ENCODE measurements around the gene KRTAP8-1. TPM values are rescaled to one million over a fixed set of nuclear protein-coding genes. Genes with fewer than 3 reads are reported as not detected.

The KRTAP8-1 gene
- total RNA-seq, 4 donors from 2014 or later: not detected

DNA sequence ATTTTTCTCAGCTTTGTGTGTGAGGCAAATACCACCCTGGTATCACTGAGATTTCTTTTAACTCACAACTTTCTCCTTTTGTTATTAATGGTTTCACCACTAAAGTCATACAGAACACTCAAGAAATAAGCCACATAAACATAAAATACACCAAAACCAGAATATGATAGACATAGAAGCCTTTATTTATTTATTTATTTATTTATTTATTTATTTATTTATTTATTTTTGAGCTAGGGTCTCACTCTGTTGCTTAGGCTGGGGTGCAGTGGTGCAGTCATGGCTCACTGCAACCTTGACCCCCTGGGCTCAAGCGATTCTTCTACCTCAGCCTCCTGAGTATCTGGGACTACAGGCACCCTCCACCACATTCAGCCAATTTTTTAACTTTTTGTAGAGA, 12.5 kb downstream of the KRTAP8-1 start:
- Histone ChIP-seq H3K27me3 (no peaks in the 10 kb centered on the region), H3K4me3 (no peak overlapping the region), H3K27ac (no peak overlapping the region), H3K4me1 (no peaks in the 10 kb centered on the region), H3K9me3 (no peaks in the 10 kb centered on the region), H3K36me3 (no peaks in the 10 kb centered on the region)
- WGBS, 2 donors (ENCODE audit: low coverage in 1 of 2): 77% methylated on average over 1 of the region's 1 CpG; no CpG with 5 or more reads in 1 of the 2 donors
- DNase-seq: no peak
- intact Hi-C loops (cut with DNase I; ENCODE audit: low total_unique reads): no loop called here
- in situ Hi-C loops (cut with MboI; ENCODE audit: low pct_ligation_motif_present in 1 of 4, low pct_unique_long_range_greater_than_20kb in 1 of 4, low sequenced_read_pairs in 3 of 4): loop anchor here in 1 of 4 donors (25.0 kb wide), 1 partner anchor 112 kb away; no protein-coding TSS in a partner anchor
- TF ChIP-seq POLR2A (IDR thresholded peaks at IDR 0.05): no peak
- no peak for TF ChIP-seq POLR2AphosphoS5 (IDR thresholded peaks at IDR 0.05)
- no peak for TF ChIP-seq EP300 (IDR thresholded peaks at IDR 0.05; ENCODE audit: low read depth)
- TF ChIP-seq, protein P1, sequence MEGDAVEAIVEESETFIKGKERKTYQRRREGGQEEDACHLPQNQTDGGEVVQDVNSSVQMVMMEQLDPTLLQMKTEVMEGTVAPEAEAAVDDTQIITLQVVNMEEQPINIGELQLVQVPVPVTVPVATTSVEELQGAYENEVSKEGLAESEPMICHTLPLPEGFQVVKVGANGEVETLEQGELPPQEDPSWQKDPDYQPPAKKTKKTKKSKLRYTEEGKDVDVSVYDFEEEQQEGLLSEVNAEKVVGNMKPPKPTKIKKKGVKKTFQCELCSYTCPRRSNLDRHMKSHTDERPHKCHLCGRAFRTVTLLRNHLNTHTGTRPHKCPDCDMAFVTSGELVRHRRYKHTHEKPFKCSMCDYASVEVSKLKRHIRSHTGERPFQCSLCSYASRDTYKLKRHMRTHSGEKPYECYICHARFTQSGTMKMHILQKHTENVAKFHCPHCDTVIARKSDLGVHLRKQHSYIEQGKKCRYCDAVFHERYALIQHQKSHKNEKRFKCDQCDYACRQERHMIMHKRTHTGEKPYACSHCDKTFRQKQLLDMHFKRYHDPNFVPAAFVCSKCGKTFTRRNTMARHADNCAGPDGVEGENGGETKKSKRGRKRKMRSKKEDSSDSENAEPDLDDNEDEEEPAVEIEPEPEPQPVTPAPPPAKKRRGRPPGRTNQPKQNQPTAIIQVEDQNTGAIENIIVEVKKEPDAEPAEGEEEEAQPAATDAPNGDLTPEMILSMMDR (IDR thresholded peaks at IDR 0.05): no peak

DNA sequence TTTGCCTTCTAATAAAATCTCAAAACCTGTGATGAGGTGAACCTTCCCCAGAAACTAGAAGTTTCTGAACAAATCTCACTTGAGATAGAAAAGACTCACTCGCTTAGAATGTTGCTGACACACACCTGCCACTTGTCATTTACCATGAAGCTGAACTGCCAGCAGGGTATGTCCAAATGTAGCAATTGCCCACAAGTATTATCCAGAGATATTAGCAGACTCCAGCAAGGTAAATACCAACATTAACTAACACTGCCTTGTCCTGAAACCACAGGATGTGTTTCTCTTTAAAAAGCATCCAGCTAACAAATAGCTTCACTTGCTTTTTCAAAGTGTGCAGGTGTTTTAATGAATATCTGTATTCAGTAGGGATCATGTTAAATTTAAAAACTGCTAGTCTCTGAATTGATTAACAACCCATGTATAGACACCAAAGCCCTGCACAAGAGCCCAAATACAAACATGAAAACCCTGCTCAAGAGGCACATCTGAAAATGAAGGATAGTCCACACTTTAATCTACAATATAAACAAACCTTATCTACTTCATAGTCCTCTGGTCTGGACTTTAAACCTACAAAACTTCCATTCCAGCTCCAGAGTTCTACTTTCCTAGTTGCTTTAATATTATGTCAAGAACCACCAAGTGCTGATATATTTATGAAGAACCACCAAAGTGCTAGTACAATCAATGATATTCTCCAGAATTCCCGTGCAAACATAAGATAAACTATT, 19.3 kb downstream of the KRTAP8-1 start:
- WGBS, 2 donors (ENCODE audit: low coverage in 1 of 2): 38 to 50% methylated on average over 1 to 2 of the region's 2 CpGs

DNA sequence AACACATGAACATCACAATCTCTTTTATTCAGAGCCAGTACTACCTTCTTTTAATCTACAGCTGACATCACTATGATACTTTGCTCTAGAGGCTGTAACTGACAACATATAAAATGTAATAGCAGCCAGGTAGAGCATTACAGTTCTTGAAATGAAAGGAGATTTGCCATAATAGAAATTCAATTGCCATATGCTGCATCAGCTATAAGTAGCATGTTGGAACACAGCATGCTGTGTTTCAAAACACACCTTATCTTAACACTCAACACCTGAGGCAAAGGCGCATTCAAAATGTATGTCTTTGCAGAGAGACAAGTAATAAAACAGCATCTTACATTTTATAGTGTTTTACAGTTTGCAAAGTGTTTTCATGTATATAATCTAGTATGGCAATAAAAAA, 33.8 kb downstream of the KRTAP8-1 start:
- no peak overlapping the region for H3K4me3 ChIP-seq
- intact Hi-C loops (cut with DNase I; ENCODE audit: low total_unique reads) (no loop called here), in situ Hi-C loops (cut with MboI; ENCODE audit: low pct_ligation_motif_present in 1 of 4, low pct_unique_long_range_greater_than_20kb in 1 of 4, low sequenced_read_pairs in 3 of 4) (no loop called here)
- 60 to 82% methylated on average over 1 of the region's 1 CpG for WGBS, 2 donors (ENCODE audit: low coverage in 1 of 2)
- no peak overlapping the region for H3K27ac ChIP-seq
- no peak for DNase-seq
- no peaks in the 10 kb centered on the region for H3K4me1 ChIP-seq
- TF ChIP-seq POLR2A (IDR thresholded peaks at IDR 0.05): no peak
- TF ChIP-seq, protein P1 (IDR thresholded peaks at IDR 0.05): no peak
- TF ChIP-seq POLR2AphosphoS5 (IDR thresholded peaks at IDR 0.05): no peak
- no peak for TF ChIP-seq EP300 (IDR thresholded peaks at IDR 0.05; ENCODE audit: low read depth)
- no peaks in the 10 kb centered on the region for H3K36me3 ChIP-seq
- no peaks in the 10 kb centered on the region for H3K27me3 ChIP-seq
- no peaks in the 10 kb centered on the region for H3K9me3 ChIP-seq

More for the DNA sequence above, 19.3 kb downstream of the KRTAP8-1 start:
- no peak for DNase-seq
- no peaks in the 10 kb centered on the region for H3K36me3 ChIP-seq
- intact Hi-C loops (cut with DNase I; ENCODE audit: low total_unique reads) (no loop called here), in situ Hi-C loops (cut with MboI; ENCODE audit: low pct_ligation_motif_present in 1 of 4, low pct_unique_long_range_greater_than_20kb in 1 of 4, low sequenced_read_pairs in 3 of 4) (no loop called here)
- H3K27ac ChIP-seq: no peak overlapping the region
- H3K4me3 ChIP-seq: no peak overlapping the region
- no peaks in the 10 kb centered on the region for H3K4me1 ChIP-seq
- peaks cover 4 to 6% of the 10 kb centered on the region in 2 donors for H3K9me3 ChIP-seq
- no peak for TF ChIP-seq POLR2A (IDR thresholded peaks at IDR 0.05)
- TF ChIP-seq EP300 (IDR thresholded peaks at IDR 0.05; ENCODE audit: low read depth): no peak
- TF ChIP-seq, protein P1 (IDR thresholded peaks at IDR 0.05): no peak
- no peaks in the 10 kb centered on the region for H3K27me3 ChIP-seq

- H3K36me3 ChIP-seq: no peaks in the 10 kb centered on the region
- H3K27me3 ChIP-seq: no peaks in the 10 kb centered on the region
- 76 to 83% methylated on average over 3 to 4 of the region's 4 CpGs for WGBS, 2 donors (ENCODE audit: low coverage in 1 of 2)
- intact Hi-C loops (cut with DNase I; ENCODE audit: low total_unique reads): no loop called here
- DNase-seq: no peak
- TF ChIP-seq EP300 (IDR thresholded peaks at IDR 0.05; ENCODE audit: low read depth): no peak
- no peak for TF ChIP-seq POLR2A (IDR thresholded peaks at IDR 0.05)
- TF ChIP-seq, protein P1 (IDR thresholded peaks at IDR 0.05): no peak
- no peak for TF ChIP-seq POLR2AphosphoS5 (IDR thresholded peaks at IDR 0.05)
- no peak overlapping the region for H3K27ac ChIP-seq
- no peaks in the 10 kb centered on the region for H3K4me1 ChIP-seq
- H3K4me3 ChIP-seq: no peak overlapping the region
- in situ Hi-C loops (cut with MboI; ENCODE audit: low pct_ligation_motif_present in 1 of 4, low pct_unique_long_range_greater_than_20kb in 1 of 4, low sequenced_read_pairs in 3 of 4): no loop called here
- H3K9me3 ChIP-seq: no peaks in the 10 kb centered on the region
These were observed 43.2 kb downstream of the KRTAP8-1 start for GRCh38 chr21:30769724-30770431.
